SK-N-SH treated with all-trans-retinoic acid at 6 μM for 48 hours (cell line): ENCODE results near the gene CHAF1A.

ENCODE experiments used
- ISL1 ChIP-seq: fragments of 250-450 bp; sonication (Bioruptor Pico); IDR thresholded peaks from 2 replicates; pipeline ENCODE4 v2.1.2; 2022; ENCODE audit warnings: mild to moderate bottlenecking, moderate library complexity
- TF ChIP-seq, protein P1 (sequence below): fragments of 250-450 bp; sonication (Bioruptor Pico); IDR thresholded peaks from 2 replicates; pipeline ENCODE4 v1.5.1; 2021; ENCODE audit warnings: mild to moderate bottlenecking, moderate library complexity
- TF ChIP-seq, protein P2 (sequence below): fragments of 250-450 bp; sonication (Bioruptor Pico); IDR thresholded peaks from 2 replicates; pipeline ENCODE4 v1.8.0; 2020; ENCODE audit warnings: mild to moderate bottlenecking, moderate library complexity, borderline replicate concordance

DNA sequence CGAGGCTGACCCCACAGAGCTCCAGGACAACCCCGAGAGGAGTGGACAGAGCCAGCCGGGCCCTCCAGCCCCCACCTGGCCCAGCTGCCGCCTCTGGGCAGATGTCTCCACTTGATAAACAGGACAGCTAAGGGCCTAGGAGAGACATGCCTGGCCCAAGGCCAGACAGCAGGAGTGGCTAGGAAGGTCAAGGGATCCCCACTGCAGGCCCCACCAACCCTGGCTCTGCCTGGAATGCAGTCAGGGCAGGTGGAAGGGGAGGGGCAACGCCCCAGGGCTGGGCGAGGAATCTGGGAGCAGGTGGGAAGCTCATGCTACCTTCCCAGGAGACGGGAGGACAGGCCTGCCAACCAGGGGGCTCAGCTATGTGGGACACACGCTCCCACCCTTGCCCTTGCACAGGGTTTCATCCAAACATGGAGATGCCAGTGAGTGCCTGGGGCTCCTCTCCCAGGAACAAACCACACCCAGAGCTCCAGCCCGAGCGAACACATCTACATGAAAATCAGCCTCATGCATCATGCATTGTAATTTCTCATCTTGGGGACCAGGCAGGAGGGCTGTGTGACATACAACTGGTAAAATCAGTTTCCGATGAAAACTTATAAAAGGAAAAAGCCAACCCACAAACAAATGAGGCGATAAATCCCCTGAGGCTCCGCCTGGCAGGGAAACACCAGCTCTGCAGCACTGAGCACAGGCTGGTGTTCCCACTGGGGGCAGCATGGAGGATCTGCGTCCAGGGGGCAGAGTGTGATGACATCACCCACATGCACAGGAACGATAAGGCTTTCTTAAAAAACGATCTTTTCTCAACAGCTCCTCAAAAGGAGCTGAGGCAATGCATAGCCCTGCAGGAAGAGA lies 27.0 kb upstream of the CHAF1A start:
- no peak for TF ChIP-seq ISL1 (CRISPR knock-in tag)
- TF ChIP-seq, protein P1, sequence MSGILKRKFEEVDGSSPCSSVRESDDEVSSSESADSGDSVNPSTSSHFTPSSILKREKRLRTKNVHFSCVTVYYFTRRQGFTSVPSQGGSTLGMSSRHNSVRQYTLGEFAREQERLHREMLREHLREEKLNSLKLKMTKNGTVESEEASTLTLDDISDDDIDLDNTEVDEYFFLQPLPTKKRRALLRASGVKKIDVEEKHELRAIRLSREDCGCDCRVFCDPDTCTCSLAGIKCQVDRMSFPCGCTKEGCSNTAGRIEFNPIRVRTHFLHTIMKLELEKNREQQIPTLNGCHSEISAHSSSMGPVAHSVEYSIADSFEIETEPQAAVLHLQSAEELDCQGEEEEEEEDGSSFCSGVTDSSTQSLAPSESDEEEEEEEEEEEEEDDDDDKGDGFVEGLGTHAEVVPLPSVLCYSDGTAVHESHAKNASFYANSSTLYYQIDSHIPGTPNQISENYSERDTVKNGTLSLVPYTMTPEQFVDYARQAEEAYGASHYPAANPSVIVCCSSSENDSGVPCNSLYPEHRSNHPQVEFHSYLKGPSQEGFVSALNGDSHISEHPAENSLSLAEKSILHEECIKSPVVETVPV (CRISPR knock-in tag) = no peak
- TF ChIP-seq, protein P2, sequence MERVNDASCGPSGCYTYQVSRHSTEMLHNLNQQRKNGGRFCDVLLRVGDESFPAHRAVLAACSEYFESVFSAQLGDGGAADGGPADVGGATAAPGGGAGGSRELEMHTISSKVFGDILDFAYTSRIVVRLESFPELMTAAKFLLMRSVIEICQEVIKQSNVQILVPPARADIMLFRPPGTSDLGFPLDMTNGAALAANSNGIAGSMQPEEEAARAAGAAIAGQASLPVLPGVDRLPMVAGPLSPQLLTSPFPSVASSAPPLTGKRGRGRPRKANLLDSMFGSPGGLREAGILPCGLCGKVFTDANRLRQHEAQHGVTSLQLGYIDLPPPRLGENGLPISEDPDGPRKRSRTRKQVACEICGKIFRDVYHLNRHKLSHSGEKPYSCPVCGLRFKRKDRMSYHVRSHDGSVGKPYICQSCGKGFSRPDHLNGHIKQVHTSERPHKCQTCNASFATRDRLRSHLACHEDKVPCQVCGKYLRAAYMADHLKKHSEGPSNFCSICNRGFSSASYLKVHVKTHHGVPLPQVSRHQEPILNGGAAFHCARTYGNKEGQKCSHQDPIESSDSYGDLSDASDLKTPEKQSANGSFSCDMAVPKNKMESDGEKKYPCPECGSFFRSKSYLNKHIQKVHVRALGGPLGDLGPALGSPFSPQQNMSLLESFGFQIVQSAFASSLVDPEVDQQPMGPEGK = no peak
